ENCODE measurements around the gene CD200R1. TPM values are rescaled to one million over a fixed set of nuclear protein-coding genes. Genes with fewer than 3 reads are reported as not detected.

CD200R1 gene
- total RNA-seq, 1 experiment from 2014 or later = 0.05 TPM

GRCh38 chr3:112888381-112889085 lies 86.4 kb downstream of the CD200R1 start:
- H3K27ac ChIP-seq (ENCODE audit: low read length) = no peak overlapping the region
- ATAC-seq (no peak), DNase-seq (ENCODE audit: low read depth, low spot score) (no peak)
- CTCF ChIA-PET = no interaction called here
- intact Hi-C loops (cut with micrococcal nuclease; ENCODE audit: unreplicated experiment) = no loop called here
- H3K36me3 ChIP-seq (ENCODE audit: control insufficient read depth, insufficient read depth, low read length) = no peaks in the 10 kb centered on the region
- no peak overlapping the region for H3K4me3 ChIP-seq (ENCODE audit: low read depth in 2 of 2, low read length in 2 of 2)
- TF ChIP-seq REST (IDR thresholded peaks at IDR 0.05; ENCODE audit: insufficient read depth in 1 of 2, low read depth in 2 of 2, low read length in 1 of 2) (no peak), SIN3A (IDR thresholded peaks at IDR 0.05; ENCODE audit: borderline replicate concordance, insufficient read depth, low read depth, low read length) (no peak), POLR2AphosphoS5 (IDR thresholded peaks at IDR 0.05; ENCODE audit: low read depth, low read length) (no peak), TCF7L2 (IDR thresholded peaks at IDR 0.05; ENCODE audit: low read depth, low read length) (no peak), CTCF (IDR thresholded peaks at IDR 0.05) (no peak)
- POLR2A ChIA-PET = no interaction called here
- no peaks in the 10 kb centered on the region for H3K4me1 ChIP-seq (ENCODE audit: control insufficient read depth, insufficient read depth, low read length)
- H3K9me3 ChIP-seq (ENCODE audit: control insufficient read depth, insufficient read depth, low read depth, low read length) = no peaks in the 10 kb centered on the region
- BruUV-seq (replicated peaks) = no TSS peak
- H3K27me3 ChIP-seq (ENCODE audit: control insufficient read depth, insufficient read depth, low read length) = no peaks in the 10 kb centered on the region
- in situ Hi-C loops (cut with HindIII; ENCODE audit: low pct_unique_long_range_greater_than_20kb, low sequenced_read_pairs) = no loop called here

GRCh38 chr3:112884678-112885290 lies 90.1 kb downstream of the CD200R1 start:
- Histone ChIP-seq H3K4me3 (ENCODE audit: low read depth in 2 of 2, low read length in 2 of 2) (no peak overlapping the region), H3K4me1 (ENCODE audit: control insufficient read depth, insufficient read depth, low read length) (no peaks in the 10 kb centered on the region), H3K27ac (ENCODE audit: low read length) (no peak overlapping the region), H3K9me3 (ENCODE audit: control insufficient read depth, insufficient read depth, low read depth, low read length) (no peaks in the 10 kb centered on the region), H3K27me3 (ENCODE audit: control insufficient read depth, insufficient read depth, low read length) (no peaks in the 10 kb centered on the region), H3K36me3 (ENCODE audit: control insufficient read depth, insufficient read depth, low read length) (no peaks in the 10 kb centered on the region)
- ATAC-seq = no peak
- no TSS peak for BruUV-seq (replicated peaks)
- in situ Hi-C loops (cut with HindIII; ENCODE audit: low pct_unique_long_range_greater_than_20kb, low sequenced_read_pairs) = no loop called here
- DNase-seq (ENCODE audit: low read depth, low spot score) = no peak
- CTCF ChIA-PET = no interaction called here
- TF ChIP-seq REST (IDR thresholded peaks at IDR 0.05; ENCODE audit: insufficient read depth in 1 of 2, low read depth in 2 of 2, low read length in 1 of 2) = no peak
- TF ChIP-seq SIN3A (IDR thresholded peaks at IDR 0.05; ENCODE audit: borderline replicate concordance, insufficient read depth, low read depth, low read length) = no peak
- no peak for TF ChIP-seq TCF7L2 (IDR thresholded peaks at IDR 0.05; ENCODE audit: low read depth, low read length)
- TF ChIP-seq POLR2AphosphoS5 (IDR thresholded peaks at IDR 0.05; ENCODE audit: low read depth, low read length) = no peak
- no peak for TF ChIP-seq CTCF (IDR thresholded peaks at IDR 0.05)
- POLR2A ChIA-PET = no interaction called here
- intact Hi-C loops (cut with micrococcal nuclease; ENCODE audit: unreplicated experiment) = no loop called here
